HepG2 (cell line): ENCODE data around the gene SYNGR1. TPM values are rescaled to one million over a fixed set of nuclear protein-coding genes. Genes with fewer than 3 reads are reported as not detected.

Source experiments
- ATAC-seq: fragments of 200-7000 bp; cut with Tn5 transposase; 3 replicates; pipeline ENCODE4 v1.9.1; 2020; ENCODE audit warnings: mild to moderate bottlenecking, moderate library complexity
- BruUV-seq: library from RNA; stranded (reverse); fragments of 400-500 nt; replicated peaks from 2 replicates; lab custom pipeline; 2021; lab: Mats Ljungman, UMichigan
- CTCF ChIA-PET: fragments of 300-600 bp; formaldehyde crosslinking; extraction: SDS; loops from one replicate; lab custom pipeline; 2021; ENCODE audit warnings: low total read pairs, inconsistent platforms, low intra/inter-chr PET ratio; lab: Yijun Ruan, JAX
- POLR2A ChIA-PET: fragments of 350-600 bp; sonication (Branson Sonifier 250); formaldehyde crosslinking; loops from one replicate; lab custom pipeline; 2020; ENCODE audit warnings: antibody characterized with exemption, inconsistent platforms; lab: Yijun Ruan, JAX
- DNase-seq: peaks from one replicate; pipeline ENCODE4 v3.0.0-alpha.2; 2015; ENCODE audit warnings: low spot score
- FAIRE-seq: peaks from 3 replicates; lab custom pipeline; 2011; peaks lifted over from hg19 to GRCh38; lab: Jason Lieb, UNC
- H2AFZ ChIP-seq: one replicate; pipeline ENCODE4 v1.6.1; 2011; ENCODE audit warnings: low read length, inconsistent platforms
- H3K27ac ChIP-seq: fragments of 300-600 bp; 3 replicates; pipeline ENCODE4 v1.8.0; 2011; ENCODE audit warnings: mixed run types, mild to moderate bottlenecking, mixed read lengths, low read length, inconsistent platforms; ENCODE audit not compliant: insufficient read depth; ENCODE audit errors: extremely low read length
- H3K27me3 ChIP-seq, 2 experiments: fragments of 200-600 bp in 1 of 2; 2 replicates in 1 of 2; 3 replicates in 1 of 2; pipeline versions ENCODE4 v1.6.0 to v1.8.0; 2011; ENCODE audit warnings: low read length in 2 of 2, mild to moderate bottlenecking in 2 of 2, moderate library complexity in 2 of 2, inconsistent platforms in 1 of 2; ENCODE audit not compliant: insufficient read depth in 2 of 2, control insufficient read depth in 1 of 2
- H3K36me3 ChIP-seq, 2 experiments: fragments of 200-600 bp in 1 of 2; replicated peaks in 1 of 2; 2 replicates in 1 of 2; 3 replicates in 1 of 2; pipeline versions ENCODE4 v1.5.1 to v1.8.0; 2011; ENCODE audit warnings: low read length in 2 of 2, inconsistent platforms in 1 of 2; ENCODE audit not compliant: insufficient read depth in 2 of 2, control insufficient read depth in 1 of 2
- H3K4me1 ChIP-seq: 2 replicates; pipeline ENCODE4 v1.5.1; 2012; ENCODE audit warnings: low read length, inconsistent platforms; ENCODE audit not compliant: insufficient read depth
- H3K4me2 ChIP-seq: 2 replicates; pipeline ENCODE4 v1.6.0; 2011; ENCODE audit warnings: low read depth, low read length, inconsistent platforms
- H3K4me3 ChIP-seq, 3 experiments: fragments of 200-600 bp in 1 of 3; sonication (generic), shearing (Covaris generic) in 1 of 3; replicated peaks in 1 of 3; 2 replicates each; pipeline ENCODE4 v1.5.1; 2011 to 2016; ENCODE audit warnings: low read length in 3 of 3, inconsistent platforms in 2 of 3, low read depth in 2 of 3, mild to moderate bottlenecking in 2 of 3, control low read depth in 1 of 3, mixed read lengths in 1 of 3; ENCODE audit not compliant: insufficient read depth in 1 of 3
- H3K79me2 ChIP-seq: one replicate; pipeline ENCODE4 v1.6.1; 2011; ENCODE audit warnings: low read length, inconsistent platforms; ENCODE audit not compliant: insufficient read depth
- H3K9ac ChIP-seq: 2 replicates; pipeline ENCODE4 v1.6.0; 2011; ENCODE audit warnings: mild to moderate bottlenecking, low read depth, low read length, inconsistent platforms; ENCODE audit not compliant: insufficient read depth
- H3K9me3 ChIP-seq: 2 replicates; pipeline ENCODE4 v1.5.1; 2012; ENCODE audit warnings: mild to moderate bottlenecking, low read length
- H4K20me1 ChIP-seq: 2 replicates; pipeline ENCODE4 v1.6.0; 2011; ENCODE audit warnings: inconsistent platforms, mild to moderate bottlenecking, low read length, moderate library complexity; ENCODE audit not compliant: insufficient read depth
- ARNT2 ChIP-seq: sonication (generic); formaldehyde crosslinking; IDR thresholded peaks from 2 replicates; pipeline ENCODE4 v1.8.0; 2022; ENCODE audit warnings: mild to moderate bottlenecking, low read depth, missing genetic modification reagents, moderate library complexity
- DR1 ChIP-seq: sonication (generic); formaldehyde crosslinking; IDR thresholded peaks from 2 replicates; pipeline ENCODE4 v1.8.0; 2021; ENCODE audit warnings: mild to moderate bottlenecking, missing genetic modification reagents, inconsistent platforms
- ELF3 ChIP-seq: IDR thresholded peaks from 2 replicates; pipeline ENCODE4 v1.6.1; 2016; ENCODE audit warnings: missing genetic modification reagents, missing compliant biosample characterization
- GABPA ChIP-seq, 2 experiments: IDR thresholded peaks; 2 replicates each; pipeline ENCODE4 v1.6.1; 2011 to 2016; ENCODE audit warnings: low read depth in 2 of 2, low read length in 1 of 2, missing biosample characterization in 1 of 2, missing genetic modification characterization in 1 of 2
- IRF2 ChIP-seq: IDR thresholded peaks from 2 replicates; pipeline ENCODE4 v1.6.1; 2018; ENCODE audit warnings: missing genetic modification reagents, missing compliant biosample characterization
- NCOA1 ChIP-seq: sonication (generic); formaldehyde crosslinking; IDR thresholded peaks from 2 replicates; pipeline ENCODE4 v1.9.0; 2021; ENCODE audit warnings: missing genetic modification reagents
- NFKB2 ChIP-seq: sonication (generic); formaldehyde crosslinking; IDR thresholded peaks from 2 replicates; pipeline ENCODE4 v1.4.0; 2020; ENCODE audit warnings: missing genetic modification reagents, borderline replicate concordance
- RFX1 ChIP-seq: fragments of 450-650 bp; IDR thresholded peaks from 2 replicates; pipeline ENCODE4 v1.6.1; 2017
- RFX3 ChIP-seq: IDR thresholded peaks from 2 replicates; pipeline ENCODE4 v1.6.1; 2016; ENCODE audit warnings: missing biosample characterization, missing genetic modification reagents
- RXRB ChIP-seq: IDR thresholded peaks from 2 replicates; pipeline ENCODE4 v1.6.1; 2016; ENCODE audit warnings: borderline replicate concordance, missing genetic modification reagents, missing compliant biosample characterization
- SALL1 ChIP-seq: sonication (generic); formaldehyde crosslinking; IDR thresholded peaks from 2 replicates; pipeline ENCODE4 v1.8.0; 2022; ENCODE audit warnings: mild to moderate bottlenecking, missing genetic modification reagents
- SKI ChIP-seq: fragments of 450-650 bp; IDR thresholded peaks from one replicate; pipeline ENCODE4 v1.6.1; 2018; ENCODE audit warnings: mild to moderate bottlenecking; ENCODE audit not compliant: partially characterized antibody
- SMARCC2 ChIP-seq: fragments of 450-650 bp; IDR thresholded peaks from 2 replicates; pipeline ENCODE4 v1.6.1; 2017; ENCODE audit warnings: antibody characterized with exemption, mild to moderate bottlenecking
- TEF ChIP-seq: sonication (generic); formaldehyde crosslinking; IDR thresholded peaks from 2 replicates; pipeline ENCODE4 v1.5.0; 2020; ENCODE audit warnings: missing genetic modification reagents
- ZKSCAN1 ChIP-seq: fragments of 150-350 bp; IDR thresholded peaks from 2 replicates; pipeline ENCODE4 v1.6.1; 2014; ENCODE audit warnings: low read length
- ZMYM4 ChIP-seq: sonication (generic); formaldehyde crosslinking; IDR thresholded peaks from 2 replicates; pipeline ENCODE4 v1.8.1; 2023; ENCODE audit warnings: mild to moderate bottlenecking, missing genetic modification reagents
- ZNF331 ChIP-seq: sonication (generic); formaldehyde crosslinking; IDR thresholded peaks from 2 replicates; pipeline ENCODE4 v1.4.0; 2020; ENCODE audit warnings: missing genetic modification reagents
- ZNF550 ChIP-seq: sonication (generic); formaldehyde crosslinking; IDR thresholded peaks from 2 replicates; pipeline ENCODE4 v1.4.0; 2020; ENCODE audit warnings: mild to moderate bottlenecking, missing genetic modification reagents, borderline replicate concordance
- ZNF616 ChIP-seq: sonication (generic); formaldehyde crosslinking; IDR thresholded peaks from 2 replicates; pipeline ENCODE4 v1.5.0; 2020; ENCODE audit warnings: low read depth, mild to moderate bottlenecking, missing genetic modification reagents
- ZNF691 ChIP-seq: sonication (generic); formaldehyde crosslinking; IDR thresholded peaks from 2 replicates; pipeline ENCODE4 v1.4.0; 2020; ENCODE audit warnings: missing genetic modification reagents, low read depth, mild to moderate bottlenecking, borderline replicate concordance
- WGBS: methylation state at CpG from one replicate; pipeline ENCODE4 v1.1.6; 2017; ENCODE audit warnings: low lambda C conversion rate; 5-methylcytosine and 5-hydroxymethylcytosine counted together
- in situ Hi-C: cut with HindIII; loops from 2 replicates; pipeline ENCODE4 v1.10.0; 2017; ENCODE audit warnings: low pct_unique_long_range_greater_than_20kb; ENCODE audit not compliant: extremely low pct_ligation_motif_present
- intact Hi-C: fragments of 100-400 bp; cut with micrococcal nuclease; formaldehyde crosslinking; loops from one replicate; pipeline ENCODE4 v1.10.0; 2022; ENCODE audit not compliant: unreplicated experiment
- polyA plus RNA-seq, 8 experiments: library from polyadenylated mRNA; depleted of rRNA in 3 of 8; stranded (reverse) in 7 of 8; unstranded in 1 of 8; fragments of >200 nt; fragmentation: Illumina TruSeq in 4 of 8; extraction: Trizol in 4 of 8; gene quantifications; 2 replicates each; pipeline versions ENCODE4 v1.2.1 to v1.2.3, GENCODE V29; 2011 to 2016; ENCODE audit warnings: low read depth in 4 of 8, missing spikeins in 1 of 8, mixed read lengths in 1 of 8; ENCODE audit not compliant: insufficient read depth in 1 of 8
- total RNA-seq, 5 experiments: library from RNA; depleted of rRNA; stranded (reverse); fragments of >200 nt; fragmentation: Illumina TruSeq; extraction: Trizol; gene quantifications; 2 replicates each; pipeline ENCODE4 v1.2.3, GENCODE V29; 2016; ENCODE audit warnings: low read depth in 1 of 5
- TF ChIP-seq, protein P1 (sequence below): sonication (generic); IDR thresholded peaks from 2 replicates; pipeline ENCODE4 v1.6.1; 2016; ENCODE audit warnings: low read depth, borderline replicate concordance
- TF ChIP-seq, protein P2 (sequence below): sonication (generic); formaldehyde crosslinking; IDR thresholded peaks from 2 replicates; pipeline ENCODE4 v1.5.1; 2020; ENCODE audit warnings: missing genetic modification reagents, mild to moderate bottlenecking, borderline replicate concordance

SYNGR1 gene
- total and polyA plus RNA-seq, 2 of the 13 experiments (the other 11 are each of a cell fraction or from before 2014, with no cell fraction given) = 0.27 to 2.7 TPM

DNA sequence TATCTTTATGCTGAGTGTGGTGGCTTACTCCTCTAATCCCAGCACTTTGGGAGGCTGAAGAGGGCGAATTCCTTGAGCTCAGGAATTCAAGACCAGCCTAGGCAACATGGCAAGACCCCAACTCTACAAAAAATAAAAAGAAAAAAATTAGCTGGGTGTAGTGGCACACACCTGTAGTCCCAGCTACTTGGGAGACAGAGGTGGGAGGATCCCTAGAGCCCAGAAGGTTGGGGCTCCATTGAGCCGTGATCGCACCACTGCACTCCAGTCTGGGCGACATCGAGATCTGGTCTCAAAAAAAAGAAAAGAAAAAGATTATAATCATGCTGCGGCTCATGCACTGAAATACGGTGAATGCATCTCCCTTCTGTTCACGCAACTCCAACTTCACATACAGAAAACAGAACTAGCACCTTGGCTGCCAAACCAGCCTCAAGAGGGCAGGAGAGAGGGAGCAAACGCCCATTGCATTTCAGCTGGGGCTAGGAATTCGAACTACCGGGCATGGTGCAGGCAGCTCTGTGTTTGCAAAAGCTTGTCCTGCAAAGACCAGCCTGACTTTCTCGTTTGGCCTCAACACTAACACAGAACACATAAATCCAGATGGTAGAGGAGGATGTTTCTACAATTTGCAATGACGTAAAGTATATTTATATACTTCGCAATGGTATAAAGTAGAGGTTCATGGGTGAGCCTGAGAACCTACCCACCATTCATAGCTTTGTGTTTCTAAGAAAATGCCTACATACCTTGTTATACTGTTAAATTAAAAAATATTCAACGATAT, 6.3 kb upstream of the SYNGR1 start (continued):
- TF ChIP-seq, protein P1, sequence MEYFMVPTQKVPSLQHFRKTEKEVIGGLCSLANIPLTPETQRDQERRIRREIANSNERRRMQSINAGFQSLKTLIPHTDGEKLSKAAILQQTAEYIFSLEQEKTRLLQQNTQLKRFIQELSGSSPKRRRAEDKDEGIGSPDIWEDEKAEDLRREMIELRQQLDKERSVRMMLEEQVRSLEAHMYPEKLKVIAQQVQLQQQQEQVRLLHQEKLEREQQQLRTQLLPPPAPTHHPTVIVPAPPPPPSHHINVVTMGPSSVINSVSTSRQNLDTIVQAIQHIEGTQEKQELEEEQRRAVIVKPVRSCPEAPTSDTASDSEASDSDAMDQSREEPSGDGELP = peak; percentile 69
- TF ChIP-seq IRF2 (CRISPR knock-in tag) (0 out of 2 replicates have a peak, but pooled peaks have one; percentile 29), ZNF550 (CRISPR knock-in tag) (no peak), SALL1 (CRISPR knock-in tag) (0 out of 2 replicates have a peak, but pooled peaks have one; percentile 23)
- TF ChIP-seq, protein P2, sequence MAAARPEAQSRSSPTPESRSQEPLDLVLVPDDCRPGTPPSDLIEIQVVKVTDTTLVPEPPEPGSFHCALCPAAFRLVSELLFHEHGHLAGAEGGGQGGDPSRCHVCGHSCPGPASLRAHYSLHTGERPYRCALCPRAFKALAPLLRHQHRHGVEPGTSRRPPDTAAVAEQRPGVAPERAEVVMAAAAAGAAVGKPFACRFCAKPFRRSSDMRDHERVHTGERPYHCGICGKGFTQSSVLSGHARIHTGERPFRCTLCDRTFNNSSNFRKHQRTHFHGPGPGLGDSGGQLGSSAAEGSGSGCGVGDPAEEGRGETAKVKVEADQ (CRISPR knock-in tag) = 0 out of 2 replicates have a peak, but pooled peaks have one; percentile 23
- TF ChIP-seq, all 625 proteins: peak for 23

DNA sequence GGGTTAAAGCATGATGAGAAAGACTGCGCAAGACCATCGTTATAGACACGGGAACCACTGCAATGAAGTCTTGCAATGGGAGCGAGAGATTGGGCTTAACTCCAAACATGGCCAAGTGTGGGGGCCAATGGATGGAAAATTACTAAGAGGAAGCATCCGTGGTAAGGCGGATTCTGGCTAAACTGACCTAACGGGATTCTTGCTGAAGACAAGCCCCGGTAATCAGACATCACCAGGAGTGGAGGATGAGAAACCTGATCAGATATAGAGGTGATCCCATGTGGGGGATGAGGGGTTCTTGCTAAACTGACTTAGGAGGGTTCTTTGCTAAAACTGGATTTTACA, 5.8 kb upstream of the SYNGR1 start:
- Histone ChIP-seq H3K4me3 (no peak overlapping the region), H3K27me3 (peaks cover 2 to 5% of the 10 kb centered on the region in 2 experiments; a peak in 1 of 5 replicates), H2AFZ (no peak overlapping the region), H3K79me2 (no peaks in the 10 kb centered on the region), H3K4me2 (no peak overlapping the region), H3K36me3 (no peaks in the 10 kb centered on the region), H3K9ac (no peak overlapping the region), H3K27ac (no peak overlapping the region), H3K4me1 (peaks cover 12% of the 10 kb centered on the region), H4K20me1 (no peaks in the 10 kb centered on the region), H3K9me3 (no peaks in the 10 kb centered on the region)
- 42% methylated on average over 8 of the region's 8 CpGs for WGBS
- DNase-seq = no peak
- ChIA-PET POLR2A (interaction anchor here (0.8 to 1.3 kb wide), 3 partner anchors 25 to 176 kb away, joined by 3 to 16 read pairs (median 3); partner anchors contain the start of genes RPL3 and TAB1), CTCF (no interaction called here)
- in situ Hi-C loops = no loop called here
- no TSS peak for BruUV-seq
- intact Hi-C loops = no loop called here
- no peak for FAIRE-seq
- ATAC-seq = no peak
- TF ChIP-seq RFX3 (CRISPR knock-in tag) = no peak
- no peak for TF ChIP-seq SKI
- TF ChIP-seq ZNF616 (CRISPR knock-in tag) = no peak
- no peak for TF ChIP-seq ZNF331 (CRISPR knock-in tag)
- no peak for TF ChIP-seq ZNF691 (CRISPR knock-in tag)
- no peak for TF ChIP-seq TEF (CRISPR knock-in tag)
- no peak for TF ChIP-seq NCOA1 (CRISPR knock-in tag)
- no peak for TF ChIP-seq ARNT2
- no peak for TF ChIP-seq RXRB
- TF ChIP-seq GABPA (IDR thresholded peaks at IDR 0.05; ENCODE audit: low read depth, low read length) = no peak
- TF ChIP-seq GABPA (CRISPR knock-in tag; IDR thresholded peaks at IDR 0.05; ENCODE audit: low read depth) = no peak
- TF ChIP-seq ELF3 (CRISPR knock-in tag) = no peak
- no peak for TF ChIP-seq RFX1
- no peak for TF ChIP-seq ZMYM4 (CRISPR knock-in tag)
- no peak for TF ChIP-seq NFKB2 (CRISPR knock-in tag)
- no peak for TF ChIP-seq SMARCC2
- TF ChIP-seq ZKSCAN1 = no peak
- TF ChIP-seq DR1 (CRISPR knock-in tag) = no peak
